AML-193 (cell line): ENCODE data around the gene TLE2.
"Not testable (repeated sequence)": the region's sequence is repeated elsewhere in the genome, so short reads cannot be mapped to it uniquely, and the experiment has no call there.

Experiments
- DNase-seq, 2 experiments: peaks; one replicate each; lab custom pipeline; 2025; lab: John Stamatoyannopoulos, UW

The TLE2 gene

DNA sequence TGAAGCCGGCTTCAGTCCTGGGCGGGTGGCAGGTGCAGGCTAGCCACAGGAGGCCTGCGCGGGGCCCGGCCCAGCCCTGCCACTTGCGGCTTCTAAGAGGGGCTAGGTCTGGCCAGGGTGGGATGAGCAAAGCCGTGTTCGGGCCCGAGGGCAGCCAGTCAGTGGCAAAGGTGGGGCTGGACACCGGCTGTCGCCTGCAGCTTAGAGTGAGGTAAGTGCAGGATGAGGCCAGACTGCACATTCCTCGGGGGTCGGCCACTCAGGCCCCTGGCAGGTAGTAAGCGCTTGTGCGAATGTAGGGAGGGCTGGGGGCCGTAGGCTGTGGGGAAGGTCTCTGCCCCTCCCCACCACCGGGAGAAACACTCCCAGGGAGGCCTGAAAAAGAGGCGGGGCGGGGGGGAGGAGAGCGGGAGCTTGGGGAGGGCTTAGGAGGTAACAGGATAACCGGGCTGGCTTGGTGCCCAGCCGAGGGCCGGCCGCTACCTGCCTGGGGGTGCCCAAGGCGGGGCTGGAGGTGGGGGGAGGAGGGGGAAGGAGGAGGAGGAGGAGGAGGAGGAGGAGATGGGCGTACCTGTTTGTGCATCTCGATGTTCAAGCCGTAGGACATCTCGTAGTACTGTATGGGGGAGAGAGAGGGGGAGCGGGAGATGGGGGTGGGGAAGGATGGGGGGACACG is 26.8 kb upstream of the TLE2 start:
- DNase-seq, result no peak

DNA sequence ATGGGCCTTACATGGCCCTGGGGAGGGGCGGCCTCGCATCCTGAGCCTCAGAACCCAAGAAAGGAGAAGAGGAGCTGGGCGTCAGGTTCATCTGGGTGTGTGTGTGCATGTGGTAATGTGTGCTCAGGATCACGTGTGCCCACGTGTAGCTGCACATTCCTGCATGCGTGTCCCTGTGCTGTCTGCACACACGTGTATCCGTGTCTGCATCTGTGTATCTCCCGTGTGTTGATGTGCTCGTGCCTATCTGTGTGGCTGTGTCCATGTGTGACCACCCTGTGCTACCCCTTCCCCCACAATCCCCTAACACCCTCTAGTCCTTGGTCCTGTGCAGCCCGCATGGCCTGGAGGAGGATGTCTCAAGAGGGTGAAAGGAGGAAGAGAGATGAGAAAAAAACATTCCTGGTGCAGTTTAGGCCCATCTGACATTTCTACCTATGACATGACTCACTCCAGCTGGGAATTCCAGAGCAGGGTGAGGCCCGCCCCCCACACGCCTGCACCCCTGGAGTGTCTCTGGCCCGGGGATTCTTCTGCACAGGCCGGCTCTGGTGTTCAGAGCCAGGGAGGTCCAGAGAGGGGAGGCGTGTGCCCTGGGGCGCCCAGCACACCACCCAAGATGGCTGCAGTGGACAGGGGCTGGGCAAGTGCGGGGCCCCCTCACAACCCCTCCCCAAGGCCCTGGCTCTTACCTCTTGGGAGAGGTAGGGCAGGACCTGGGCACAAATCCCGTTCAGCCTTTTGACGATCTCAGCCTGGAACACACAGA is 26.1 kb upstream of the TLE2 start:
- no peak for DNase-seq

DNA sequence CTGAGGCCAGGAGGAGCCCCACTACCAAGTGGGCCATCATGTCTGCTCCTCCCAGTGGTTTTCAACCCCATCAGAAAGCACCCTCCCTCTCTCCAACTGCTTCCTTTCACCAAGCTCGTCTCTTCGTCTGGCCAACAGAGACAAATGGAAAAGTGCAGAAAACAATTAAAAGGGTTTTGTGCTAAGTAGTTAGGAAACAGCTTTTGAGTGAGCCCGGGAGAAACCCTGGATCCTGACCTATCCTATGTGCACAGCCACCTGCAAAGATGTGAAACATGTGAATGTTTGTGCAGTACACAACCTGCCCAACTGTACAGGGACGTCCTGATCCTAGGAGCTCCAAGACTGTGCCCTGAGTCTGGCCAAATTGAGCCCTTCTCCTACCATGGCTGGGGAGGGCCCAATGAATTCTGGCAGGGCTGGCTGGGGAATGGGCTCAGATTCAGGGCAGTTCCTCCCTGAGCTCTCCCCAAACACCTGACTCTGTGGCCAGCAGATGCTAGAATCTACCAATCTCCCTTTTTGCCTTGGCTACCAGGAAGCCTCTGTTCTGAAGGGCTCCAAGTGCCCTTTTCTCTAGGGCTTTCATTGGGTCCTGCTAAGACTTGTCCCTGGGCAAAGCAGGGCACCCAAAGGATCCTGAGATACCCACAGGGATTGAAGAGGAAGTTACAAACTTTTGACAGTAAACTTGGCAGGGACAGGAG is 25.3 kb upstream of the TLE2 start:
- DNase-seq, result no peak

GRCh38 chr19:3053780-3054179 is 24.7 kb upstream of the TLE2 start:
- no peak for DNase-seq

- no peak for DNase-seq
These were observed 24.1 kb upstream of the TLE2 start for GRCh38 chr19:3053218-3053621.

DNA sequence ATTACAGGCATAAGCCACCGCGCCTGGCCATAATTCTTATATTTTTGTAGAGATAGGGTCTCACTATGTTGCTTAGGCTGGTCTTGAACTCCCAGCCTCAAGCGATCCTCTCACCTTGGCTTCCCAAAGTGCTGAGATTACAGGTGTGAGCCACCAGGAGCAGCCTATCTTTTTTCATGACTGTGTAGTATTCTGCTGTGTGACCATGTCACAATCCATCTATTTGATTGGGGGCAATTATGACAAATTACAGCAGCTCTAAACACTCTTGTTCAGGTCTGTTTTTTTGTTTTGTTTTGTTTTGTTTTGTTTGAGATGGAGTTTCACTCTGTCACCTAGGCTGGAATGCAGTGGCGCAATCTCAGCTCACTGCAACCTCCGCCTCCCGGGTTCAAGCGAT is 20.9 kb upstream of the TLE2 start:
- not testable (repeated sequence) for DNase-seq

GRCh38 chr19:3049089-3049488 is 20.0 kb upstream of the TLE2 start:
- no peak for DNase-seq

DNA sequence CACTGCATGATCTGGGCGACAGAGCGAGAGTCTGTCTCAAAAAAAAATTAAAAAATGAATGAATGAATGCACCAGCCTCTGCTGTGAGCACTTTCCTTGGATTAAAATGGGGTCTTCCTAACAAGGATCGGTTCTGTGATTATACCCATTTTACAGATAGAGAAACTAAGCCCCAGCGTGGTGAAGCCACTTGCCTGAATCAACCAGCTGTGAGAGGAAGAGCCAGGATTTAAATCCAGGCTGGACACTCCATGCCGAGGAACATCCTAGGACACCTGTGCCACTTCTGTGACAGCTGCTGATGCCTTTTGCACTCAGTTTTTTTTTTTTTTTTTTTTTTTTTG is 19.1 kb upstream of the TLE2 start:
- DNase-seq, result no peak

GRCh38 chr19:3047496-3048189 is 18.6 kb upstream of the TLE2 start:
- no peak for DNase-seq

GRCh38 chr19:3046698-3047495 is 17.8 kb upstream of the TLE2 start:
- no peak for DNase-seq

DNA sequence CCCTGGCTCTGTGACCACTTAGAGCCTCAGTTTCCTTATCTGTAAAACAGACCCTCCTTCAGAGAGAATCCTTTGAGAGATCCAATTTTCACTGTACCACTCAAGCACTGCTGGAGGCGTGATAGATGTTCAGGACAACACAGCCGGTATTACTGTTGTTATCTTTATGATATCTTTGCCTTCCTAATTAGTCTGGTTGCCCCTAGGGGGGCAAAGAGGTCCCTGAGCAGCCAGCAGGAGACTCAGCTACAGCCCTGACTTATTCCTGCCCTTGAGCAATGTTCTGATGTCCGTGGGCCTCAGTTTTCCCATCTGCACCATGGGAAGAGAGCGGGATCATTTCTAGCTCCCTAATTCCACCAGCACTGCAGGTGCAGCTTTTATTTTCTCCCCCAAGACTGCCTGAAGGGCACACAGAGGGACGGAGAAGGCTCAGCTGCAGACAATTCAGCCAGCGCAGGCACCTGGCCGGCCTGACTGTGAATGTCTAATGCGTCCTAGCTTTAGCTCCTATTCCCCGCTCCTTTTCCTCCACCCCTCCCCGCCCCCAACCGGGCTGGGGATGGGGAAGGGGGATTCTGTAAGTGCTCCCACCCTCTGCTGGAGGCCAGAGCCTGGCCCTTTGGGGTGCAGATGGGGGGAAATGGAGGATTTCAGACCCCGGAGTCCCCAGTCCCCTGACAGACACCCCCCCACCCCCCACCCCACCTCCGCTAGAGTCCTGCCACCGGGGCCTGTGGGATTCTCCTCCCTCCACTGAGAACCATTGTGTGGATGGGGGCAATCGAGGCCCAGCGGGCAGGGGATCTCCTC is 17.0 kb upstream of the TLE2 start:
- no peak for DNase-seq

DNA sequence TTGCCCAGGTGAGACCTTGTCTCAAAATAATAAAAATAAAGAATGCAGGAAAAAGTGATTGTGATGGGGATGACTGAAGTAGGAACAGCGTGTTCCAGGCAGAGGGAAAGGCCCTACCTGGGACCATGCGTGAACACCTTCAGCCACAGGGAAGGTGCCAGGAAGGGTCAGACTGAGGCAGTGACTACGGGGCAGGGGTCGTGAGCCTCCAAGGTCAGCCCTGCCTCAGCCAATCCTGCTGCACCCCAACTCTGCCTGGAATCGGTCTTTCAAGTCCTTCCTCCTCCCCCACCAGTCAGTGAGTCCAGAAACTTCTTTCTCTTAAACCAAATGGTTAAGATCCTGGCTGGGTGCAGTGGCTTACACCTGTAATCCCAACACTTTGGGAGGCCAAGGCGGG is 16.1 kb upstream of the TLE2 start:
- DNase-seq, result no peak

GRCh38 chr19:3042621-3043267 is 13.7 kb upstream of the TLE2 start:
- DNase-seq, result no peak

- no peak for DNase-seq
These were observed 12.9 kb upstream of the TLE2 start for GRCh38 chr19:3041761-3042620.

DNA sequence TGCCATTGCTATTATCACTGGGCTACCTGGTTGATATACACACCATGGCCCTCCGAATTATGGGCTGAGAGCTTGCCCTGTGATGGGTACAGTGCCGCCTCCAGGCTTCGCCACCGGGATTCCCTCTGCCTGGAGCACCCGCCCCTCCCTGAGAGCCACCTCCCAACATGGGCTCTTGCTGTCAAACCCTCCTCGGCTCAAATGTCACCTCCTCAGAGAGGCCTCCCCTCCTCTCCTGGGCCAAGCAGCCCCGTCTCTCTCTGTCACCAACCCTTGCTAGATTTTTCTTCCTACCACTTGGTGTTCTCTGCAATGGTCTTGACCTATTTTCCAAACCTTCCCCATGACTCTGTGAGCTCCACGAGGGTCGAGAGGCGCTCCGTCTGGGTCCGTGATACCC is 12.2 kb upstream of the TLE2 start:
- DNase-seq, result no peak

DNA sequence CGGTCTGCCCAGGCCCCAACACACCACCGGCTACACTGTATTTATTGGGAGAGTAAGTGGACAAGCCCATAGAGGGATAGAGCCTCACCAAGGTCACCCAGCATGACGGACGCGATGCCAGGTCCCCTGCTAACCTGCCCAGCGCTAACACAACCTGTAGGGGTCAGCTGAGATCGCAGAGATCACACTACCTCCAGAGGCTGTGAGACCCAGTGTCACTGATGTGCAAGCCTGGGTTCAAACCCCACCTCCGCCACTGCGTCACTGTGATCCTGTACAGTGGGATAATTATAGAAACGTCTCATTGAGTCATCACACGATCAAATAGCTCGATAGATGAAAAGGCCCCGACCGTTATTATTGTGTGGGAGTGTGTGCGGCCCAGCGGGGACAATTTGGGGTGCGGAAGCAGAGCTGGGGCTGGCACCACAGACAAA is 10.6 kb upstream of the TLE2 start:
- DNase-seq, result no peak

DNA sequence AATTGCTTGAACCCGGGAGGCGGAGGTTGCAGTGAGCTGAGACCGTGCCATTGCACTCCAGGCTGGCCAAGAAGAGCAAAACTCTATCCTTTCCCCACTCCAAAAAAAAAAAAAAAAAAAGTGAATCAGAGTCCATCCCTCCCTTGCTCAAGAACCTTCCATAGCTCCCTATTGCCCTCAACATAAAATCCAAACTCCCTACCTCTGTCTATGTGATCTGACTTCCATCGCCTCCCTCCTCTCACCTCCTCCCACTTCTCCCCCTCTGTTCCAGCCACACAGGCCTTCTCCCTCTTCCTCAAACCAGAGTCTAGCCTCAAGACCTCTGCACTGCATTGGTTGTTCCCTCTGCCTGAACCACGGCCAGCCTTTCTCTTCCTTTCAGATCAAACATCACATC is 10.0 kb upstream of the TLE2 start:
- no peak for DNase-seq

DNA sequence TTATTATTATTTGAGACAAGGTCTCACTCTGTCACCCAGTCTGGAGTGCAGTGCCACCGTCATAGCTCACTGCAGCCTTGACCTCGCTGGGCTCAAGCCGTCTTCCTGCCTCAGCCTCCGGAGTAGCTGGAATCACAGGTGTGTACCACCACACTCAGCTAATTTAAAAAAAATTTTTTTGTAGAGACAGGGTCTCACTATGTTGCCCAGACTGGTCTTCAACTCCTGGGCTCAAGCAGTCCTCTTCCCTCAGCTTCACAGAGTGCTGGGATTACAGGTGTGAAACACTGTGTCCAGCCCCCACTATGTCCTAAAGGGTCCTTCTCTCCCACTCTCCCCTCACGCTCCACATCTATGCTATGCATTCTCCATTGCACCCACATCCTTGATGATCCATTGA is 9.1 kb upstream of the TLE2 start:
- DNase-seq, result no peak

DNA sequence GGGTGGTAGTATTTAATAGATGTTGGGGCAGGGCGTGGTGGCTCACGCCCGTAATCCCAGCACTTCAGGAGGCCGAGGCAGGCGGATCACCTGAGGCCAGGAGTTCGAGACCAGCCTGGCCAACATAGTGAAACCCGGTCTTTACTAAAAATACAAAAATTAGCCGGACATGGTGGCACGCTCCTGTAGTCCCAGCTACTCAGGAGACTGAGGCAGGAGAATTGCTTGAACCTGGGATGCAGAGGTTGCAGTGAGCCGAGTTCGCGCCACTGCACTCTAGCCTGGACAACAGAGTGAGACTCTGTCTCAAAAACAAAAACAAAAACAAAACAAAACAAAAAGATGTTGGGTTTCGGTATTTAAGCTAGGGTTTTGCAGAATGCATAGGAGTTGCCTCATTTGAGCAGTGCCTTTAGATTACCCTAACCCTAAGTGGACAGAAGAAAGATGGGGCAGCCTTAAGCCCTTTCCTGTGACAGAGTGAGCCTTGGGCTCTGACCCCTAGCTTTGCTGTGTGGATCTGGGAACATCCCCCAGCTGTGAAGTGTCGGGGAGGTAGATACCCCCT is 8.0 kb upstream of the TLE2 start:
- not testable (repeated sequence) for DNase-seq
